Effector CD4-positive, alpha-beta T cell (primary cell): ENCODE measurements around the gene FOXN1. TPM values are rescaled to one million over a fixed set of nuclear protein-coding genes. Genes with fewer than 3 reads are reported as not detected.
"Not testable (repeated sequence)": the region's sequence is repeated elsewhere in the genome, so short reads cannot be mapped to it uniquely, and the experiment has no call there.

Experiments
- DNase-seq: peaks from one replicate; pipeline ENCODE4 v3.0.0-alpha.2; 2020
- total RNA-seq: gene quantifications from one replicate; lab custom pipeline; 2026; lab: John Stamatoyannopoulos, UW

Gene FOXN1
- not detected for total RNA-seq

- DNase-seq = no peak
These were observed at the start of gene FOXN1 for GRCh38 chr17:28505986-28506665. Gene FOXN1 (plus strand): TSS chr17:28506348. CDS start chr17:28523970, 17,622 bp downstream.

GRCh38 chr17:28457890-28458289 lies 48.3 kb upstream of the FOXN1 start:
- no peak for DNase-seq

GRCh38 chr17:28458881-28459280 lies 47.3 kb upstream of the FOXN1 start:
- not testable (repeated sequence) for DNase-seq

GRCh38 chr17:28460901-28461300 lies 45.2 kb upstream of the FOXN1 start:
- no peak for DNase-seq

GRCh38 chr17:28466001-28466400 lies 40.1 kb upstream of the FOXN1 start:
- no peak for DNase-seq

- no peak for DNase-seq
These were observed 39.6 kb upstream of the FOXN1 start for GRCh38 chr17:28466521-28467048.

- no peak for DNase-seq
These were observed 38.6 kb upstream of the FOXN1 start for GRCh38 chr17:28467456-28468025.

GRCh38 chr17:28468033-28468735 lies 38.0 kb upstream of the FOXN1 start:
- DNase-seq = not testable (repeated sequence)

- no peak for DNase-seq
These were observed 37.4 kb upstream of the FOXN1 start for GRCh38 chr17:28468781-28469180.

- no peak for DNase-seq
These were observed 36.8 kb upstream of the FOXN1 start for GRCh38 chr17:28469376-28469775.

GRCh38 chr17:28470266-28470913 lies 35.8 kb upstream of the FOXN1 start:
- DNase-seq = no peak

- no peak for DNase-seq
These were observed 35.2 kb upstream of the FOXN1 start for GRCh38 chr17:28470914-28471366.

- no peak for DNase-seq
These were observed 34.4 kb upstream of the FOXN1 start for GRCh38 chr17:28471531-28472342.

- no peak for DNase-seq
These were observed 33.2 kb upstream of the FOXN1 start for GRCh38 chr17:28472871-28473497.

GRCh38 chr17:28473542-28473941 lies 32.6 kb upstream of the FOXN1 start, which contains the start of gene SLC13A2:
Gene SLC13A2 (plus strand): TSS chr17:28473644. CDS start chr17:28473713, 69 bp downstream.
- no peak for DNase-seq

- no peak for DNase-seq
These were observed 32.0 kb upstream of the FOXN1 start for GRCh38 chr17:28474111-28474531.

GRCh38 chr17:28475151-28475900 lies 30.8 kb upstream of the FOXN1 start:
- no peak for DNase-seq

- no peak for DNase-seq
These were observed 29.9 kb upstream of the FOXN1 start for GRCh38 chr17:28476076-28476865.

GRCh38 chr17:28477928-28478327 lies 28.2 kb upstream of the FOXN1 start:
- DNase-seq = no peak
